ES-I3 (cell line): ENCODE data around the gene ERCC2.
A peak's percentile ranks its signal among the peaks of the same experiment; 100 is the strongest.
"Not testable (repeated sequence)": the region's sequence is repeated elsewhere in the genome, so short reads cannot be mapped to it uniquely, and the experiment has no call there.

Source experiments
- H3K36me3 ChIP-seq: 2 replicates; pipeline ENCODE4 v1.6.1; 2013; ENCODE audit warnings: mild to moderate bottlenecking, low read length, control low read depth, moderate library complexity; ENCODE audit not compliant: insufficient read depth
- H3K4me1 ChIP-seq: 2 replicates; pipeline ENCODE4 v1.6.1; 2013; ENCODE audit warnings: mild to moderate bottlenecking, control low read depth, low read length; ENCODE audit not compliant: insufficient read depth
- H3K9ac ChIP-seq: 2 replicates; pipeline ENCODE4 v1.6.1; 2013; ENCODE audit warnings: low read depth, mild to moderate bottlenecking, low read length, moderate library complexity
- H3K9me3 ChIP-seq: 2 replicates; pipeline ENCODE4 v1.6.1; 2013; ENCODE audit warnings: mild to moderate bottlenecking, low read length, moderate library complexity; ENCODE audit not compliant: control insufficient read depth, insufficient read depth

The ERCC2 gene

DNA sequence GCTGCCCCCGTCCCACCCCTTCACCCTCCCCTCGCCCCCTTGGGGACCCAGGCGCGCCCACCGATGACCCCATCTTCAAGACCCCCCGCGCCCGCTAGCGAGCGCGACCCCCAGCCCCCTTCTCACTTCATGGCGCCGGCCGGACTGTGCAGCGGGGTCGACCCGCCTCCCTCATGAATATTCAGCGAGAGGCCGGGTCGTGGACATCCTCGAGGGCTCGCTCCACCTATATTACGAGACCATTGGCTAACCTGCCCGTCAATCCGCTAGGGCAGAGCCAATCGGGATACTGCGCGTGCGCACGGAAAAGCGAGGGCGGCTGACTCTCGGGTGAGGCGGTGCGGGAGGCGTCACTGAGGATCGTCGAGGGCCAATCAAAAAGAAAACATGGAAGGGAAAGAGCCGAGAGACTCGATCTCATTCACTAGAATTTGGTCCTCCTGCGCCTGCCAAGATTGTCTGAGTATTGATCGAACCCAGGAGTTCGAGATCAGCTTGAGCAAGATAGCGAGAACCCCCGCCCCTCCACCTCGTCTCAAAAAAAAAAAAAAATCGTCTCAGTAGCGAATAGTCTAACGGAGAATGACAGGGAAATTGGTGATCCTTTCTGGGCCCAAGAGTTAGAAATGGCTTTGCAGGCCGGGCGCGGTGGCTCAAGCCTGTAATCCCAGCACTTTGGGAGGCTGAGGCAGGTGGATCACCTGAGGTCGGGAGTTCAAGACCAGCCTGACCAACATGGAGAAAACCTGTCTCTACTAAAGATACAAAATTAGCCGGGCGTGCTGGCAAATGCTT is at the start of gene ERCC2:
ERCC2 (minus strand) TSS at position 164 of the 795 bp plus-strand sequence; CDS start at position 131, 33 bp downstream.
- H3K9me3 ChIP-seq: no peaks in the 10 kb centered on the region
- H3K4me1 ChIP-seq: no peaks in the 10 kb centered on the region
- H3K9ac ChIP-seq: peak within 1 kb of the TSS; percentile 85
- H3K36me3 ChIP-seq: no peaks in the 10 kb centered on the region; the same call in none of the 2 replicates

GRCh38 chr19:45419895-45420294 is 49.5 kb upstream of the ERCC2 start:
- Histone ChIP-seq H3K36me3 (peaks cover 19% of the 10 kb centered on the region; the same call in 1 of the 2 replicates), H3K9me3 (no peaks in the 10 kb centered on the region), H3K4me1 (no peaks in the 10 kb centered on the region; the same call in 1 of the 2 replicates), H3K9ac (no peak overlapping the region)

- Histone ChIP-seq H3K9me3 (no peaks in the 10 kb centered on the region), H3K36me3 (peaks cover 19% of the 10 kb centered on the region; the same call in 1 of the 2 replicates), H3K9ac (no peak overlapping the region), H3K4me1 (no peaks in the 10 kb centered on the region; the same call in 1 of the 2 replicates)
Observed at GRCh38 chr19:45419396-45419795, 49.0 kb upstream of the ERCC2 start.

GRCh38 chr19:45418802-45419201 is 48.4 kb upstream of the ERCC2 start:
- no peaks in the 10 kb centered on the region; the same call in 1 of the 2 replicates for H3K4me1 ChIP-seq
- H3K36me3 ChIP-seq: peaks cover 20% of the 10 kb centered on the region
- H3K9me3 ChIP-seq: no peaks in the 10 kb centered on the region
- H3K9ac ChIP-seq: no peak overlapping the region

DNA sequence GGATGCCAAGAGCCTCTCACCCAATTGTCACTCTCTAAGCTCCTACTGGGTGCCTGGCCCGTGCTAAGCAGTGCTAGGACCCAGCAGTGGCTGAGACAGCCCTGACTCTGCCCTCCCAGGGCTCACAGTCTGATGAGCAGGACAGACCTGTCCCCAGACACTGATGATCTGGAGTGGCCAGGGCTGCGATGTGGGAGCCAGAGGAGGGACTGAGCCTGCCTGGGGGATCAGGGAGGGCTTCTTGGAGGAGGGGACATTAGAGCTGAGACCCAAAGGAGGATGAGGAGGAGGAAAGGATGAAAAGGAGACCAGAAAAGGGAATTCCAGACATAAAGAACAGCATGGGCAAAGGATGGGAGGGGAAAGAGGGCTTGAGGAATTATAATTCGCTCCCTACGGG is 46.8 kb upstream of the ERCC2 start:
- H3K4me1 ChIP-seq: no peaks in the 10 kb centered on the region
- peaks cover 26% of the 10 kb centered on the region for H3K36me3 ChIP-seq
- H3K9ac ChIP-seq: no peak overlapping the region

DNA sequence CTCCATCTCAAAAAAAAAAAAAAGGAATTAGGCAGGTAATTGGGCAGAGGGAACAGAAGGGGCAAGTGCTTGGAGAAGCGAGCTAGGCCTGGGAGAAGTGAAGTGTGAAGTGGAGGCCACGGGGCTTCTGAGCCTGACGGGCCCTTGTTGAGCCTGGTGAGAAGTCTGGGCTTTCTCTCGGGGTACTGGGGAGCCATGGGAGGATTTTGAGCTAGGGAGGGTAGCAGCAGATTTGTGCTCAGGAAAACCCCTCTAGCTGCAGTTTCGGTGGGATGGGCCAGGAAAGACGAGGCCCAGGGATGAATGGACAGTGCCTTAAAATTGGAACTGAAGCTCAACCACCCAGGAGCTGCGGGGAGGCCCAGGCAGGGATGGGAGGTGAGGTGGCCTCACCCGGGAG is 44.1 kb upstream of the ERCC2 start:
- no peaks in the 10 kb centered on the region for H3K9me3 ChIP-seq
- no peaks in the 10 kb centered on the region for H3K4me1 ChIP-seq
- peaks cover 21% of the 10 kb centered on the region for H3K36me3 ChIP-seq
- H3K9ac ChIP-seq: no peak overlapping the region

More for the DNA sequence above, 46.8 kb upstream of the ERCC2 start:
- no peaks in the 10 kb centered on the region for H3K9me3 ChIP-seq

DNA sequence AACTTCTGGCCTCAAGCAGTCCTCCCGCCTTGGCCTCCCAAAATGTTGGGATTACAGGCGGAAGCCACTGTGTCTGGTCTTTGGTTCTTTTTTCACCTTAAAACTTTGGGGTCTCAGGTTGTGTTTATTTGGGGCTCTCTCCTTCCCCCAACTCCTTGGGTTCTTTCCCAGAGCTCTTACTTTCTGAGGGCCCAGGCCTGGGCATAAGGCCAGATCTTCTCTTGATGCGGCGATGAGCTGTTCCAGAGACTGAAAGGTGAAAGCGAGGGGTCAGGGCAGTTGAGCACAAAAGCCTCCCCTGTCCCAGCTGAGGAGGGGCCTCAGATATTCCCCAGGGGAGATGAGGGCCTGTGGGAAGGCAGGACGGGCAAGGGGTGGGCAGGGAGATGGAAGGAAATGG is 43.1 kb upstream of the ERCC2 start:
- Histone ChIP-seq H3K9ac (no peak overlapping the region), H3K9me3 (no peaks in the 10 kb centered on the region), H3K4me1 (no peaks in the 10 kb centered on the region), H3K36me3 (peaks cover 17% of the 10 kb centered on the region)

DNA sequence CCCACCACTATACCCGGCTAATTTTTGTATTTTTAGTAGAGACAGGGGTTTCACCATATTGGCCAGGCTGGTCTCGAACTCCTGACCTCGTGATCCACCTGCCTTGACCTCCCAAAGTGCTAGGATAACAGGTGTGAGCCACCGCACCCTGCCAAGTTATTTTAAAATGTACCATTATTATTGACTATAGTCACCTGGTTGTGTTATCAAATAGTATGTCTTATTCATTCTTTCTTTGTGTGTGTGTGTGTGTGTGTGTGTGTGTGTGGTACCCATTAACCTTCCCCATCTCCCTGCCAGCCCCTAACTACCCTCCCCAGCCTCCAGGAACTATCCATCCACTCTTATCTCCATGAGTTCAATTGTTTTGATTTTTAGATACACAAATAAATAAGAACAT is 40.0 kb upstream of the ERCC2 start:
- H3K36me3 ChIP-seq, H3K9ac ChIP-seq, H3K4me1 ChIP-seq, H3K9me3 ChIP-seq: not testable (repeated sequence)

- Histone ChIP-seq H3K36me3 (peaks cover 10% of the 10 kb centered on the region), H3K9ac (no peak overlapping the region), H3K4me1 (no peaks in the 10 kb centered on the region), H3K9me3 (no peaks in the 10 kb centered on the region)
Observed at GRCh38 chr19:45409557-45409920, 39.2 kb upstream of the ERCC2 start.

GRCh38 chr19:45408830-45409556 is 38.6 kb upstream of the ERCC2 start:
- H3K4me1 ChIP-seq: no peaks in the 10 kb centered on the region
- H3K9me3 ChIP-seq: no peaks in the 10 kb centered on the region
- peaks cover 10% of the 10 kb centered on the region; the same call in 1 of the 2 replicates for H3K36me3 ChIP-seq
- H3K9ac ChIP-seq: no peak overlapping the region

DNA sequence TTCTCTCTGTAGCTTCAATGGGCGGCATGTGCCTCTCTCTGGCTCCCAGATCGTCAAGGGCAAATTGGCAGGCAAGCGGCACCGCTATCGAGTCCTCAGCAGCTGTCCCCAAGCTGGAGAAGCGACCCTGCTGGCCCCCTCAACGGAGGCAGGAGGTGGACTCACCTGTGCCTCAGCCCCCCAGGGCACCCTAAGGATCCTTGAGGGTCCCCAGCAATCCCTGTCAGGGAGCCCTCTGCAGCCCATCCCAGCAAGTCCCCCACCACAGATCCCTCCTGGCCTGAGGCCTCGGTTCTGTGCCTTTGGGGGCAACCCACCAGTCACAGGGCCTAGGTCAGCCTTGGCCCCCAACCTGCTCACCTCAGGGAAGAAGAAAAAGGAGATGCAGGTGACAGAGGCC is 37.7 kb upstream of the ERCC2 start:
- peaks cover 3% of the 10 kb centered on the region; the same call in 1 of the 2 replicates for H3K36me3 ChIP-seq
- H3K4me1 ChIP-seq: peaks cover 6% of the 10 kb centered on the region
- H3K9me3 ChIP-seq: no peaks in the 10 kb centered on the region
- H3K9ac ChIP-seq: no peak overlapping the region

DNA sequence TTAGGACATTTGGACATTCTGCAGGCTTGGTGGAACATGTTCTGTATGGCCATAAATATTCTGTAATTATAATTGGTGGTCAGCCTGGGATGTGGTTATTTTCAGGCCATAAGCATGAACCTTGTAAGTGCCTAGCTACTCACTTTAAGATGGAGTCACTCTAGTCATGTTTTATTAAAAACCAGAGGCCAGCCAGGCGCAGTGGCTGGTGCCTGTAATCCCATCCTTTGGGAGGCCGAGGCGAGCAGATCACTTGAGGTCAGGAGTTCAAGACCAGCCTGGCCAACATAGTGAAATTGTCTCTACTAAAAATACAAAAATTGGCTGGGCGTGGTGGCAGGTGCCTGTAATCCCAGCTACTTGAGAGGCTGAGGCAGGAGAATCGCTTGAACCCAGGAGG is 37.2 kb upstream of the ERCC2 start:
- Histone ChIP-seq H3K9ac (peak overlapping the region; percentile 98; the same call in 1 of the 2 replicates), H3K4me1 (peaks cover 11% of the 10 kb centered on the region)
- H3K9me3 ChIP-seq, H3K36me3 ChIP-seq: not testable (repeated sequence)

DNA sequence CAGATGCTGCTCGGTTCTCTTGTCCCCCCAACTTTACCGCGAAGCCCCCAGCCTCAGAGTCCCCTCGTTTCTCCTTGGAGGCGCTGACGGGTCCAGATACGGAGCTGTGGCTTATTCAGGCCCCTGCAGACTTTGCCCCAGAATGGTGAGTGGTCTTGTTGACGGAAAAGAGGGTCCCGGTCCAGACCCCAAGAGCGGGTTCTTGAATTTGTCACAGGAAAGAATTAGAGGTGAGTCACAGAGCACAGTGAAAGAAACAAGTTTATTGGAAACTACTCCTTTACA is 36.7 kb upstream of the ERCC2 start:
- Histone ChIP-seq H3K9me3 (no peaks in the 10 kb centered on the region), H3K36me3 (peaks cover 3% of the 10 kb centered on the region; the same call in 1 of the 2 replicates), H3K4me1 (peaks cover 13% of the 10 kb centered on the region), H3K9ac (peak overlapping the region; percentile 98)

DNA sequence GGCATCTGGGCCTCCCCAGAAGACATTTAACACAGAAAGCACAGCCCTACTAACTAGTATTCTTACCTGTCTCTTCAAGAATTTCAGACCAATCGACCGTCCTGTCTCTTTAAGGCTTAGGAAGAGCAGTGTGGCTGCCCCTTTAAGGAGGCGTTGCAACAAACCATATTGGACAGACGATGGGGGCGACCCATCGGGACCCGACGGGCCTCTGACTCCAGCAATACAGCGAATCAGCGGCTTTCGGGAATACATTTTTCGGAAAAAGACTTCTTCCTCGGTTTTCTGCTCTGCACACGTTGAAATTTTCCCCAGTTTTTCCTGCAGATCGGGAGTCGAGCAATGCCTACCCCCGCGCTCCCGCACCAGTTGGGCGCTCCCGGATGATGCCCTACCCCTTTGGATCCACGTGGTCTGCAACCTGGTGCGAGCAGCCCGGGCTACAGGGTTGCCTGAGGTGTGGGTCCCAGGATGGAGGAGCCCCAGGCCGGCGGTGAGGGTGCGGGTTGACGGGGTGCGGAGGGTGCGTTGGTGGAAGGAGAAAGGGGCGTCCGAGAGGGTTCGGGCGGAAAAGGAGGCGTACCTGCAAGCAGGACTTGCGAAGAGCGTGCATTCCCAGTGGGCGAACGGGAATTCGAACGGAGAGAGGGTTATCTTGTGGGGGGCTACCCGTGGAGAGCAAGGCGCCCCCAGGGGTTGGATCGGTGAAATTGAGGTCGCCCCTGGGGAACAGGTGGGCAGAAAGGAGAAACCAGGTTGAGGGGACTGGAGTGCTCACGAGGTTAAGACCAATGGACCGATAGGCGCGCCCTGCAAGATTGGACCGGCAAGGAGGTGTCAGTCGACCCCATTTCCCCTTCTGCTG is 36.1 kb upstream of the ERCC2 start, which contains the start of gene POLR1G:
POLR1G (plus strand) TSS at position 419 of the 865 bp plus-strand sequence; CDS start at position 472, 53 bp downstream.
- Histone ChIP-seq H3K36me3 (peaks cover 3% of the 10 kb centered on the region; the same call in 1 of the 2 replicates), H3K9me3 (no peaks in the 10 kb centered on the region), H3K4me1 (peaks cover 14% of the 10 kb centered on the region), H3K9ac (peak within 1 kb of the TSS; percentile 98)
